ENCODE results near the gene PPP4R2.

DNA sequence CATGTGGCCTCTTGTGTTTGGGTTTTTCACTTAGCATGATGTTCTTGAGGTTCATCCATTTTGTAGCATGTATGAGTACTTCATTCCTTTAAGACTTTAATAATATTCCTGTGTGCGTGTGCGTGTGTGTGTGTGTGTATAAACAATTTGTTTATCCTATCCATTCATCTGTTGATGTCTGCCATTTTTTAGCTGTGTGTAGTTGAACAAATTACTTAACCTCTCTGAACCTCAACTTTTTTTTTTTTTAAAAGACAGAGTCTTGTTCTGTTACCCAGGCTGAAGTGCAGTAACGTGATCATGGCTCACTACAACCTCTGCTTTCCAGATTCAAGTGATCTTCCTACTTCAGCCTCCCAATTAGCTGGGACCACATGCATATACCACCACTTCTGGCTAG lies 112.1 kb downstream of the PPP4R2 start:
- TF ChIP-seq CTCF (IDR thresholded peaks at IDR 0.05; ENCODE audit: insufficient read depth, low read length, poor library complexity, severe bottlenecking) (no peak), EZH2phosphoT487 (conservative IDR thresholded peaks at IDR 0.05; ENCODE audit: low read length) (no peak)
